Neural crest cell (in vitro differentiated cells): ENCODE measurements around the gene CDH23. TPM values are rescaled to one million over a fixed set of nuclear protein-coding genes. Genes with fewer than 3 reads are reported as not detected.

Experiments used
- DNase-seq: peaks from one replicate; pipeline ENCODE4 v3.0.0; 2021; ENCODE audit warnings: low read depth, mixed read lengths, low spot score
- H3K27ac Mint-ChIP-seq: one replicate; pipeline ENCODE4 v1.8.0; 2021; ENCODE audit warnings: mild to moderate bottlenecking, mixed read lengths; ENCODE audit not compliant: unreplicated experiment
- H3K27me3 Mint-ChIP-seq: 2 replicates; pipeline ENCODE4 v1.8.0; 2021; ENCODE audit warnings: low read depth, mild to moderate bottlenecking, mixed read lengths
- H3K36me3 Mint-ChIP-seq: 2 replicates; pipeline ENCODE4 v1.8.0; 2021; ENCODE audit warnings: low read depth, mild to moderate bottlenecking, mixed read lengths
- H3K4me1 Mint-ChIP-seq: 2 replicates; pipeline ENCODE4 v1.8.0; 2021; ENCODE audit warnings: mixed read lengths
- H3K4me3 Mint-ChIP-seq: one replicate; pipeline ENCODE4 v1.8.0; 2021; ENCODE audit warnings: mild to moderate bottlenecking, mixed read lengths
- H3K9me3 Mint-ChIP-seq: 2 replicates; pipeline ENCODE4 v1.8.0; 2021; ENCODE audit warnings: mixed read lengths
- CTCF ChIP-seq: fragments of 200-600 bp; sonication (generic); conservative IDR thresholded peaks from 2 replicates; pipeline ENCODE4 v1.5.0; 2021; ENCODE audit warnings: antibody characterized with exemption, mild to moderate bottlenecking
- total RNA-seq: library from RNA; stranded (reverse); gene quantifications from 2 replicates; pipeline ENCODE4 v1.2.1, GENCODE V29; 2021

The CDH23 gene
- total RNA-seq, 1 donor from 2014 or later, result 2.6 TPM

DNA sequence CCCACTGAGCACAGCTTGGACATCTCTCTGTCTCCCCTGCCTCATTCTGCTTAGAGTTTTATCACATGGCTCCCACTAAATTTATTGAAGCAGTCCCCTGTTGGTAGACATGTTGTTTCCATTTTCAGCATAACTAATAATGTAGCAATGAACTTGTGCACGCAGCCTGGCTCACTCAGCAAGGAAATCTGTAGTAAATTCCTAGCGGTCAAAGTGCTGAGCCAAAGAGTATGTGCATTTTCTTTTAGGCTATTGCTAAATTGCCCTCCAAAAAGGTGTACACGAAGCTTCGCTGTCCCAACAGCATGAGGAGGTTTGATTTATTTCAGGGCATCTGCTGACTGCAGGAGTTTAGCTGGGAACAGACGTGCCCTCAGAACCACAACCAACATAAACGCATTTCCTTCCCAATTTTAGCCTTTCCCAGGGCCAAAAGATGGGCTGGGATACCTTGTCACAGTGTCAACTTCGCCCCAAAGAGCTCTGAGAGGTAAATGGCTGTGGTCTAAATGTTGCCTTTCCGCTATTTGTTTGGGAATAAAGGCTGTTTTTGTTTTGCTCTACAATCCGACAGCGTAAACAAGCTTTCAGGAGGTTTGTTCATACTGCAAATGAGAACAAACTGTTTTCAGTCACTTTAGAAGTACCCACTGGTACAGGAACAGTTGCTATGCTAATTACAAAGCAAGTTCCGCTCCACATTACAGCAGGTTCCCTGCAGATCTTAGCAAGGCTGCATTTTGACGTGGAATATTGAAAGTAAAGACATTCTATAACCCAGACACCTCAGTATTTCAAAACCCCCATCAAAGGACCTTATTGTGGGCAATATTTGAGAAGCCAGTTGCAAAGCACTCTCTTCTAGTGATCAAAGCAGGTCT, 359.8 kb downstream of the CDH23 start:
- Mint-ChIP-seq H3K36me3 (no peaks in the 10 kb centered on the region), H3K27ac (no peak overlapping the region), H3K4me1 (peaks cover 6% of the 10 kb centered on the region), H3K27me3 (no peaks in the 10 kb centered on the region), H3K4me3 (no peak overlapping the region), H3K9me3 (no peaks in the 10 kb centered on the region)
- no peak for TF ChIP-seq CTCF
- DNase-seq, result no peak

DNA sequence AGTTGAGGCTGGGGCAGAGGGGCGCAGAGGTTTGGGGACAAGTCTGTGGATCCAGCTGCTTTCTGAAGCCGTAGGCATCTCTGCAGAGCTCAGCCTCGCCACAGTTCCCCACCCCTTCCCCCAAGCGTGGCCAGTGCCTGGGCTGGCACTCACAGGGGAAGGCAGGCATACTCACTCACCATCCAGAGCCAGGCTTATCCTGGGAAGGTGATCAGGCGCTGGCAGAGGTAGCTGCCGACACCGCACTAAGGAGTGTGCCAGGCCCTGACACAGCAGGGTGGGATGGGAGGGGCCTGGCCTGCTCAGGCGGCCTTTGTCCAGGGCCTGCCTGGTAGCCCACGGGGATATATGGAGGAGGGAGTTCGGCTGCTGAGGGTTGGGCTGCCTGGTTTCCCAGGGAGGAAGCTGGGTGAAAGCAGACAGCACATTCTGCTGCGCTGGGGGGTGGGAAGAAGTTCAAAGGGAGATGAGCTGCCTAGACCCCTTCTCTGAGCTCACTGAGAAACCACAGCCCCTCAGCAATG, 360.7 kb downstream of the CDH23 start:
- H3K4me1 Mint-ChIP-seq, result peaks cover 6% of the 10 kb centered on the region
- no peaks in the 10 kb centered on the region for H3K36me3 Mint-ChIP-seq
- no peak for TF ChIP-seq CTCF
- no peak overlapping the region for H3K4me3 Mint-ChIP-seq
- no peaks in the 10 kb centered on the region for H3K9me3 Mint-ChIP-seq
- no peak overlapping the region for H3K27ac Mint-ChIP-seq
- no peak for DNase-seq
- H3K27me3 Mint-ChIP-seq, result no peaks in the 10 kb centered on the region

DNA sequence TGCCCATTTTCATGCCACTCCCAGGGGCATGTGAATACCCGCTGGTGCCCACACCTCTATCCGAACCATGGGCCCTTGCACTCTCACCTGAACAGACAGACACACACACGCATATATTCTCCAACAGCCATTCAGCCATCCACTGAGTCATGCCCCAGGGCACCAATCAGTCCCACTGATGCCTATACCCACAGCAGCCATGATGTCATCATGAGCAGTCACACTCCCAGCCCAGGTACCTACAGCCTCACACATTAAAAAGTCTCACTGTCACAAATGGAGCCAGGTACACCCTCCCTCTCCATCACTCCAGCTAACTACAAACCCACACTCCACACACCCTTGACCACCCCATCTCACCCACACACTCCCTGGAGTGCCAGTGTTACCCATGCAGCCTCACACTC, 364.4 kb downstream of the CDH23 start:
- TF ChIP-seq CTCF, result no peak
- H3K4me3 Mint-ChIP-seq, result no peak overlapping the region
- peaks cover 6% of the 10 kb centered on the region for H3K4me1 Mint-ChIP-seq
- H3K36me3 Mint-ChIP-seq, result no peaks in the 10 kb centered on the region
- no peak for DNase-seq
- no peaks in the 10 kb centered on the region for H3K9me3 Mint-ChIP-seq
- H3K27me3 Mint-ChIP-seq, result no peaks in the 10 kb centered on the region
- peak overlapping the region; percentile 94 for H3K27ac Mint-ChIP-seq

DNA sequence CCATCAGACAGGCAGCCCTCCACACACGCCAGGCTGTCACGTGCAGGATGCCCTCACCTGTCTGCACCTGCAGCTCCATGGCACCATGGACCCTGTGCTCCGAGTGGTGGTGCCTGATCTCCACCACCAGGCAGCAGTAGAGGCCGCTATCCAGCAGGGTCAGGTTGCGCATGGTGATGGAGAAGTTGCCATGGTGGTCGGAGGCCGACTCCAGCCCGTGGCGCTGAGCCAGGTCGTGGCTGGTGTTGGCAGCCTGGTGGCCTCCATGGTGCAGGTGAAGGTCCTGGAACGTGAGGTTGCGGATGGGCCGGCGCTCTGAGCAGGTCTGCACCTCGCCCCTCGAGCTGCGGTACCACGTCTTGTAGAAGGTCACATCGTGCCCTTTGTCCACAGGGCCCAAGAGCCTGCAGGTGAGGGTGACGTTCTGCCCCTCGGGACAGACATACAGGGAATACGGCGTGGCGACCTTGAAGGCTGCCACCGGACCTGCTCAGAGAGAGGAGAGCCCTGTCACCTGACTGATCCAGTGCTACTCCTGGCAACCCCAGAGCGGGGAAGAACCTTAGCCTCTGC, 364.9 kb downstream of the CDH23 start:
- Mint-ChIP-seq H3K36me3 (no peaks in the 10 kb centered on the region), H3K9me3 (no peaks in the 10 kb centered on the region), H3K27ac (peak overlapping the region; percentile 94), H3K27me3 (no peaks in the 10 kb centered on the region), H3K4me1 (peaks cover 7% of the 10 kb centered on the region), H3K4me3 (no peak overlapping the region)
- TF ChIP-seq CTCF, result no peak
- no peak for DNase-seq

DNA sequence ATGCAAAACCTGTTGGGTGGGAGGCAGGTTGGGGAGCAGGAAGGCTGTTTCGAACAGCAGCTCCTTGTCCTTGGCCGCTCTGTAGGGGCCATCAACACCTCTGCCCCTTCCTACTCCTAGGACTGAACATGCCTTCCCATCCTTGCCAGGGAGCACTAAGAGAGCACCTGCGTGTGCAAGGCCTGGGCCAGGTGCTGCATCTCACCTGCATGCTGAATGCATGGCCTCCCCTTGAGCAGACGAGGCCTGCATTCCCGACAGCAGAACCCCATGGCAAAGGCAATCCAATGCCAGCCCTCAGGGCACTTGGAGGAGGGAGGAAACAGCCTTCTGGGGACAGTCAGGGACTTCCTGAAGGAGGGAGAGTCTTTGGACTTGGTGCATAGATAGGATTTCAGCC, 365.6 kb downstream of the CDH23 start:
- H3K27ac Mint-ChIP-seq, result no peak overlapping the region
- no peaks in the 10 kb centered on the region for H3K9me3 Mint-ChIP-seq
- H3K4me1 Mint-ChIP-seq, result peaks cover 11% of the 10 kb centered on the region
- no peak for TF ChIP-seq CTCF
- no peaks in the 10 kb centered on the region for H3K36me3 Mint-ChIP-seq
- DNase-seq, result no peak
- H3K4me3 Mint-ChIP-seq, result no peak overlapping the region
- H3K27me3 Mint-ChIP-seq, result no peaks in the 10 kb centered on the region
